Tibial nerve (tissue), 4 donors: ENCODE measurements around the gene CKAP2L. TPM values are rescaled to one million over a fixed set of nuclear protein-coding genes. Genes with fewer than 3 reads are reported as not detected.
A peak's percentile ranks its signal among the peaks of the same experiment; 100 is the strongest.

Experiments used
- DNase-seq, 2 donors: peaks; one replicate each; pipeline ENCODE4 v3.0.0-alpha.2; 2019; ENCODE audit warnings: low spot score in 2 of 2
- H3K27ac ChIP-seq, 4 donors: fragments of 200-600 bp; sonication (generic) in 3 of 4; one replicate each; pipeline ENCODE4 v1.5.1; 2017 to 2019; ENCODE audit warnings: mild to moderate bottlenecking in 1 of 4
- H3K27me3 ChIP-seq, 2 donors: fragments of 200-600 bp; sonication (generic) in 1 of 2; one replicate each; pipeline versions ENCODE4 v1.5.1 to v1.6.0; 2017 to 2019
- H3K36me3 ChIP-seq, 3 donors: fragments of 200-600 bp; sonication (generic); one replicate each; pipeline ENCODE4 v1.5.1; 2018 to 2019
- H3K4me1 ChIP-seq, 4 donors: fragments of 200-600 bp; sonication (generic) in 3 of 4; one replicate each; pipeline ENCODE4 v1.5.1; 2017 to 2019
- H3K4me3 ChIP-seq, 4 donors: fragments of 200-600 bp; sonication (generic) in 3 of 4; one replicate each; pipeline ENCODE4 v1.5.1; 2017 to 2019; ENCODE audit warnings: mild to moderate bottlenecking in 1 of 4, moderate library complexity in 1 of 4
- H3K9me3 ChIP-seq, 4 donors: fragments of 200-600 bp; sonication (generic) in 3 of 4; one replicate each; pipeline ENCODE4 v1.5.1; 2017 to 2019
- EP300 ChIP-seq, 2 donors: sonication (generic); formaldehyde crosslinking; IDR thresholded peaks; one replicate each; pipeline ENCODE4 v1.6.1; 2017; ENCODE audit warnings: antibody characterized with exemption in 2 of 2, mild to moderate bottlenecking in 1 of 2
- POLR2A ChIP-seq, 2 donors: fragments of 450-650 bp; IDR thresholded peaks; one replicate each; pipeline ENCODE4 v1.6.1; 2017; ENCODE audit warnings: antibody characterized with exemption in 2 of 2, mild to moderate bottlenecking in 2 of 2, moderate library complexity in 2 of 2
- WGBS, 2 donors: methylation state at CpG; one replicate each; pipeline ENCODE4 v1.1.5; 2018; 5-methylcytosine and 5-hydroxymethylcytosine counted together
- total RNA-seq, 4 donors: library from RNA; depleted of rRNA; stranded (reverse); fragments of >200 nt; gene quantifications; one replicate each; pipeline ENCODE4 v1.1.0, GENCODE V29; 2016
- TF ChIP-seq, protein P1 (sequence below), 5 experiments: fragments of 200-600 bp in 3 of 5; fragments of 450-650 bp in 2 of 5; sonication (generic) in 3 of 5; IDR thresholded peaks; one replicate each; pipeline ENCODE4 v1.5.1; 2016 to 2019; ENCODE audit warnings: antibody characterized with exemption in 5 of 5, mild to moderate bottlenecking in 3 of 5, moderate library complexity in 2 of 5

CKAP2L gene
- total RNA-seq, 4 donors from 2014 or later = not detected

- 57 to 60% methylated on average over 5 of the region's 5 CpGs for WGBS, 2 donors
- Histone ChIP-seq H3K36me3 (no peaks in the 10 kb centered on the region), H3K4me1 (no peaks in the 10 kb centered on the region), H3K27me3 (no peaks in the 10 kb centered on the region), H3K4me3 (no peak overlapping the region), H3K27ac (no peak overlapping the region), H3K9me3 (no peaks in the 10 kb centered on the region)
- DNase-seq = no peak
- TF ChIP-seq, protein P1, sequence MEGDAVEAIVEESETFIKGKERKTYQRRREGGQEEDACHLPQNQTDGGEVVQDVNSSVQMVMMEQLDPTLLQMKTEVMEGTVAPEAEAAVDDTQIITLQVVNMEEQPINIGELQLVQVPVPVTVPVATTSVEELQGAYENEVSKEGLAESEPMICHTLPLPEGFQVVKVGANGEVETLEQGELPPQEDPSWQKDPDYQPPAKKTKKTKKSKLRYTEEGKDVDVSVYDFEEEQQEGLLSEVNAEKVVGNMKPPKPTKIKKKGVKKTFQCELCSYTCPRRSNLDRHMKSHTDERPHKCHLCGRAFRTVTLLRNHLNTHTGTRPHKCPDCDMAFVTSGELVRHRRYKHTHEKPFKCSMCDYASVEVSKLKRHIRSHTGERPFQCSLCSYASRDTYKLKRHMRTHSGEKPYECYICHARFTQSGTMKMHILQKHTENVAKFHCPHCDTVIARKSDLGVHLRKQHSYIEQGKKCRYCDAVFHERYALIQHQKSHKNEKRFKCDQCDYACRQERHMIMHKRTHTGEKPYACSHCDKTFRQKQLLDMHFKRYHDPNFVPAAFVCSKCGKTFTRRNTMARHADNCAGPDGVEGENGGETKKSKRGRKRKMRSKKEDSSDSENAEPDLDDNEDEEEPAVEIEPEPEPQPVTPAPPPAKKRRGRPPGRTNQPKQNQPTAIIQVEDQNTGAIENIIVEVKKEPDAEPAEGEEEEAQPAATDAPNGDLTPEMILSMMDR (IDR thresholded peaks at IDR 0.05) = no peak
- TF ChIP-seq POLR2A (IDR thresholded peaks at IDR 0.05) (no peak), EP300 (IDR thresholded peaks at IDR 0.05) (no peak)
Measured at GRCh38 chr2:112706170-112706664, 58.2 kb downstream of the CKAP2L start.

GRCh38 chr2:112705575-112705974, 58.8 kb downstream of the CKAP2L start:
- Histone ChIP-seq H3K4me1 (no peaks in the 10 kb centered on the region), H3K36me3 (no peaks in the 10 kb centered on the region), H3K27me3 (no peaks in the 10 kb centered on the region), H3K27ac (no peak overlapping the region), H3K9me3 (no peaks in the 10 kb centered on the region), H3K4me3 (no peak overlapping the region)
- no peak for TF ChIP-seq EP300 (IDR thresholded peaks at IDR 0.05)
- TF ChIP-seq POLR2A (IDR thresholded peaks at IDR 0.05) = no peak
- TF ChIP-seq, protein P1 (IDR thresholded peaks at IDR 0.05) = no peak
- no peak for DNase-seq
- 80 to 96% methylated on average over 4 of the region's 4 CpGs for WGBS, 2 donors

- Histone ChIP-seq H3K9me3 (no peaks in the 10 kb centered on the region), H3K27ac (no peak overlapping the region), H3K27me3 (no peaks in the 10 kb centered on the region), H3K4me1 (no peaks in the 10 kb centered on the region), H3K36me3 (no peaks in the 10 kb centered on the region), H3K4me3 (no peak overlapping the region)
- WGBS, 2 donors = 62 to 65% methylated on average over 2 of the region's 2 CpGs
- DNase-seq = no peak
- TF ChIP-seq POLR2A (IDR thresholded peaks at IDR 0.05) (no peak), EP300 (IDR thresholded peaks at IDR 0.05) (no peak)
- TF ChIP-seq, protein P1 (IDR thresholded peaks at IDR 0.05) = no peak
Measured at GRCh38 chr2:112703684-112704083, 60.7 kb downstream of the CKAP2L start.

- H3K27me3 ChIP-seq = no peaks in the 10 kb centered on the region
- WGBS, 2 donors = 76 to 78% methylated on average over 8 of the region's 8 CpGs
- no peaks in the 10 kb centered on the region for H3K36me3 ChIP-seq
- peak overlapping the region in 1 of 4 donors; percentile 3 for H3K27ac ChIP-seq
- DNase-seq = no peak
- no peak for TF ChIP-seq POLR2A (IDR thresholded peaks at IDR 0.05)
- no peak for TF ChIP-seq EP300 (IDR thresholded peaks at IDR 0.05)
- TF ChIP-seq, protein P1 (IDR thresholded peaks at IDR 0.05) = no peak
- no peaks in the 10 kb centered on the region for H3K4me1 ChIP-seq
- H3K4me3 ChIP-seq = no peak overlapping the region
- H3K9me3 ChIP-seq = no peaks in the 10 kb centered on the region
Measured at GRCh38 chr2:112701052-112701451, 63.4 kb downstream of the CKAP2L start.

GRCh38 chr2:112699984-112700667, 64.3 kb downstream of the CKAP2L start:
- no peaks in the 10 kb centered on the region for H3K27me3 ChIP-seq
- WGBS, 2 donors = 79 to 87% methylated on average over 3 of the region's 3 CpGs
- H3K4me1 ChIP-seq = no peaks in the 10 kb centered on the region
- DNase-seq = no peak
- peak in 1 of 2 donors; percentile 57 for TF ChIP-seq EP300 (IDR thresholded peaks at IDR 0.05)
- TF ChIP-seq, protein P1 (IDR thresholded peaks at IDR 0.05) = no peak
- no peaks in the 10 kb centered on the region for H3K9me3 ChIP-seq
- H3K27ac ChIP-seq = peak overlapping the region in 1 of 4 donors; percentile 3
- no peak overlapping the region for H3K4me3 ChIP-seq
- no peaks in the 10 kb centered on the region for H3K36me3 ChIP-seq
